GM12878 (cell line): Measurements from ENCODE around the gene SIGLEC5. TPM values are rescaled to one million over a fixed set of nuclear protein-coding genes. Genes with fewer than 3 reads are reported as not detected.

Source experiments
- BCL11A ChIP-seq: IDR thresholded peaks from 2 replicates; pipeline ENCODE4 v1.6.1; 2011; ENCODE audit warnings: low read depth, low read length
- CTCF ChIP-seq, 3 experiments: IDR thresholded peaks in 2 of 3; conservative IDR thresholded peaks in 1 of 3; 2 replicates each; pipeline ENCODE4 v1.5.1; 2011; ENCODE audit warnings: low read depth in 3 of 3, low read length in 3 of 3, mild to moderate bottlenecking in 3 of 3, control low read depth in 2 of 3, moderate library complexity in 2 of 3, inconsistent platforms in 1 of 3, mixed read lengths in 1 of 3; ENCODE audit not compliant: control insufficient read depth in 2 of 3, insufficient read depth in 1 of 3; ENCODE audit errors: extremely low read depth in 1 of 3
- E2F8 ChIP-seq: fragments of 450-650 bp; IDR thresholded peaks from 2 replicates; pipeline ENCODE4 v1.6.1; 2018; ENCODE audit warnings: mild to moderate bottlenecking, low read depth, moderate library complexity; ENCODE audit not compliant: partially characterized antibody
- MXI1 ChIP-seq: fragments of 150-350 bp; IDR thresholded peaks from 2 replicates; pipeline ENCODE4 v1.6.1; 2011; ENCODE audit warnings: low read depth, mild to moderate bottlenecking, inconsistent platforms, low read length, improper control_type of control experiment
- MYB ChIP-seq: fragments of 150-350 bp; IDR thresholded peaks from 2 replicates; pipeline ENCODE4 v1.6.1; 2014; ENCODE audit warnings: mild to moderate bottlenecking, low read depth, low read length, borderline replicate concordance
- NR2F1 ChIP-seq: fragments of 450-650 bp; conservative IDR thresholded peaks from 2 replicates; pipeline ENCODE4 v1.6.1; 2017; ENCODE audit warnings: mild to moderate bottlenecking
- SIX5 ChIP-seq: IDR thresholded peaks from 2 replicates; pipeline ENCODE4 v1.6.1; 2011; ENCODE audit warnings: mild to moderate bottlenecking, low read depth, low read length, moderate library complexity; ENCODE audit not compliant: severe bottlenecking
- ZNF207 ChIP-seq: fragments of 450-650 bp; IDR thresholded peaks from 2 replicates; pipeline ENCODE4 v1.6.1; 2014; ENCODE audit warnings: antibody characterized with exemption, mild to moderate bottlenecking, borderline replicate concordance
- polyA plus RNA-seq, 11 experiments: library from polyadenylated mRNA; depleted of rRNA in 4 of 11; unstranded in 6 of 11; stranded (reverse) in 5 of 11; fragments of >200 nt; fragmentation: Nextera tagmentation in 4 of 11; fragmentation: Illumina TruSeq in 1 of 11; extraction: Ambion mirVana in 4 of 11; extraction: Trizol in 1 of 11; gene quantifications; 1 replicate in 1 of 11; 2 replicates in 10 of 11; pipeline versions ENCODE4 v1.2.1 to v1.2.3, GENCODE V29; 2011 to 2016; ENCODE audit warnings: inconsistent platforms in 2 of 11, missing spikeins in 2 of 11, low read depth in 1 of 11
- total RNA-seq, 4 experiments: library from RNA; depleted of rRNA in 3 of 4; stranded (reverse); fragments of >200 nt in 3 of 4; fragmentation: Illumina TruSeq in 1 of 4; extraction: Trizol in 1 of 4; gene quantifications; 2 replicates each; pipeline versions ENCODE4 v1.2.1 to v1.2.3, GENCODE V29; 2013 to 2021

The SIGLEC5 gene
- total and polyA plus RNA-seq, 10 of the 15 experiments (the other 5 are each of a cell fraction or from before 2014, with no cell fraction given) = 0.05 to 2.5 (median 1.4) TPM; not detected in 1

- TF ChIP-seq ZNF207 = no peak
- peak; percentile 59 to 64 (median 63) for TF ChIP-seq CTCF (IDR thresholded peaks at IDR 0.05 in 2 of 3, conservative IDR thresholded peaks at IDR 0.05 in 1 of 3; ENCODE audit: control insufficient read depth in 2 of 3, extremely low read depth in 1 of 3, insufficient read depth in 1 of 3, low read depth in 3 of 3, low read length in 3 of 3)
- peak; percentile 22; the same call in 1 of the 2 replicates for TF ChIP-seq BCL11A
- no peak for TF ChIP-seq MYB
- TF ChIP-seq MXI1 = peak; percentile 84
- no peak for TF ChIP-seq SIX5
- no peak for TF ChIP-seq E2F8
- no peak for TF ChIP-seq NR2F1
Measured at GRCh38 chr19:51607920-51608562, 22.2 kb downstream of the SIGLEC5 start (continued).
